GM03348 (cell line): ENCODE measurements around the gene ZDHHC1.

Experiments used
- DNase-seq: peaks from one replicate; pipeline ENCODE4 v3.0.0; 2012; ENCODE audit warnings: low spot score

The ZDHHC1 gene, protein sequence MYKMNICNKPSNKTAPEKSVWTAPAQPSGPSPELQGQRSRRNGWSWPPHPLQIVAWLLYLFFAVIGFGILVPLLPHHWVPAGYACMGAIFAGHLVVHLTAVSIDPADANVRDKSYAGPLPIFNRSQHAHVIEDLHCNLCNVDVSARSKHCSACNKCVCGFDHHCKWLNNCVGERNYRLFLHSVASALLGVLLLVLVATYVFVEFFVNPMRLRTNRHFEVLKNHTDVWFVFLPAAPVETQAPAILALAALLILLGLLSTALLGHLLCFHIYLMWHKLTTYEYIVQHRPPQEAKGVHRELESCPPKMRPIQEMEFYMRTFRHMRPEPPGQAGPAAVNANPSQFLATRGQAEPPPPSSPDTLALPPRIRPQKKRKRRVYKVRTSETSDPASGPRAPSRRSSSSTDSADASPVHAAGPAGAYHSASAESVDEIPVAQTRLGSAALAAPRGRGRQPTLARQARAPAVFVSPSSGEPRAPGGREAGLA

DNA sequence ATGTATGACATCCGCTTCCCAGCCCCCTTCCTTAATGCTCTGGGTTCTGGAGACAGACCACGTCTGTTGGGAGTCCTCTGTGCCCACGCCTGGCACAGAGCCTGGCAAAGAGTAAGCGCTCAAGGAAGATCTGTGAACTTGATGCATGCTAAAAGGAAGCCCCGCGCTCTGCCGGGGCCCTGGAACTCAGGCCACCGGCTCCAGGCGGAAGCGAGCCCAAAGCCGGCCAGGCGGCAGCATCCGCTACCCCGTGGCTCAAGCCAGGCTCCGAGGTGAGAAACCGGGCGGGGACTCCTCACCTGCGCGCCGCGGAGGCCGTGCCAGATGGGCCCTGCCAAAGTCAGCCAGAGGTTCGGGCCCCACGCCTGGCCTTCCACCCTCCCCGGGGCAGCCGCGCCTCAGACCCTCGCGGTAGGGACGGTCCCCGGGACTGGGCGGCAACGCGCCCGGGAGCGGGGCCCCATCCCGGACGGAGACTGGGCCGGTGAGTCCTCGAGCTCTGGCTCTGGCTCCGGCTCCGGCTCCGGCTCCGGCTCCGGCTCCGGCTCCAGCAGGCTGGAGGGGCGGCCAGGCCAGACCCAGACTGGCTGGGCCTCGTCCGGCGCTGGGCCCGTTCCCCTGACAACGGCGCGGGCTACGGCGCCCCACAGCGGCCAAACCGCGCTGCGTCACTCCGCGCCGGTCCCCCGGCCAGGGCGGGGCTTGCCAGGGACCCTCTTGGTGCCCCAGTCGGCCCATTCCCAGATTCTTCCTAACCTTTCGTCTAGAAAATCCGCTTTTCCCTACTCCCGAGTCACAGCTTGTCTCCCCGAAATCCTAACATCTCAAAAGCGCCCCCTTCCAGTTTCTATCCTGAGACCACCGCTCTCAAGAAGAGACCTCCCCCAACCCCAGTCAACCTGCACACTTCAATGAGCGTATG, at the start of gene ZDHHC1:
TSS of gene ZDHHC1 (minus strand) at position 606 of the 922 bp plus-strand sequence. CDS start 8,702 bp downstream, outside the sequence.
- DNase-seq: peak; percentile 96

DNA sequence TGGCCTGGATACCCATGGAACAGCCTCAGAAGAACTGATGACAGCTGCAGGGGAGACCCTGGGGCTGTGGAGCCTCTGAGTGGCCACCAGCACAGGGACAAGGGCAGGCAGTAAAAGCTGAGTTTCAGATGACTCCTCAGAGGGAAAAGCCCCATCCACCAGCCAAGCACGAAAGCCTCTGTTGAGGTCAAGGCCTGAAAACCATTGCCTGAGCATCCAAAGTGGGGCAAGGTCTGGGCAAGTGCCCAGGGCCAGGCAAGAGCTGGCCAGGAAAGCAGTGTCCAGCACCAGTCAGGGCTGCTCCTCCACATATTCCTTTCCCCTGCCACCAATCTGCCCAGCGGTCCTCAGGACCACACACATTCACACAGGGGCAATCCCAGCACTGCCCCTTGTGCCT, 48.3 kb upstream of the ZDHHC1 start:
- DNase-seq: no peak

DNA sequence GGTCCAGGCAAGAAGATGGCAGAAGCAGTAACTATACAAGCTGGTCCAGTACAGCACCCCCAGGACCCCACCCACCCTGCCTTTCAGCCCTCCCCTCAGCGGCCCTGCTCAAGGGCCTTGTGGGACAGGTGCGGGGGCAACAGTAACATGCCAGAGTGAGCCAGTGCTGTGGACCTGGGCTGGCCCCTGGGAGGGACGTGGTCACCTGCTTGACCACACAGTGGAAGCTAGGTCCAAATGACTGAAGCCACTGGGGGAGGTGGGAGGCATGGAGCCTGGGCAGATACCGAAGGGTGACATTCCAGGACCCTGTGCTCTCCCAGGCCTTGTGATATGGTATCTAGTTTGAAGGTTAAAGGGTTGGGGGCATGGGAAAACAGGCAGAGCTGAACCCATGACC, 47.4 kb upstream of the ZDHHC1 start:
- no peak for DNase-seq

DNA sequence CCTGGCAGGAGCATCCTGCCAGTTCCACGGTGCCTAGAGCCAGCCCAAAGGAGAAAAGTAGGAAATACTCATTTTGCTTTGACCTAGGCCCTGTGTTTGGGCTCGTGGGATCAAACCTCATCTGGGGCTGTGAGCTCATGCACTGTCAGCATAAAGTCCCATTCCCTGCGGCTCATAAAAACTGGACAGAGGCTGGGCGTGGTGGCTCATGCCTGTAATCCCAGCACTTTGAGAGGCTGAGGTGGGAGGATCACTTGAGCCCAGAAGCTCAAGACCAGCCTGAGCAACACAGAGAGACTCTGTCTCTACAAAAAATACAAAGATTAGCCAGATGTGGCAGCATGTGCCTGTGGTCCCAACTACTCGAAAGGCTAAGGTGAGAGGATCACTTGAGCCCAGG, 46.8 kb upstream of the ZDHHC1 start:
- no peak for DNase-seq

DNA sequence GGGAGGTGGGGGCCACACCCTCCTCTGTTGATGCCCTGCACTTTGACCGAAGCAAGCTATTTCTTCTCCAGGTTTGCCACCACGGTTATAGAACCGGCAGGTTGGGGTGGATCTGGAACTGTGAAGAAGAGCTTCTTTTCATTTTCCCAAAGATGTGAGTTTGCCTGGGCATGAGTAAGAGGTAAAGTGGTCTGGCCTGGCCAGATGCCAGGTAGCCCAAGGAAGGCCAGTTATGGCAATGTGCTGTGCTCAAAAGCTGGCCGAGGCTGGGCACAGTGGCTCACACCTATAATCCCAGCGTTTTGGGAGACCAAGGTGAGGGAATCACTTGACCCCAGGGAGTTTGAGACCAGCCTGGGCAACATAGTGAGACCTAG, 46.0 kb upstream of the ZDHHC1 start:
- DNase-seq: no peak

DNA sequence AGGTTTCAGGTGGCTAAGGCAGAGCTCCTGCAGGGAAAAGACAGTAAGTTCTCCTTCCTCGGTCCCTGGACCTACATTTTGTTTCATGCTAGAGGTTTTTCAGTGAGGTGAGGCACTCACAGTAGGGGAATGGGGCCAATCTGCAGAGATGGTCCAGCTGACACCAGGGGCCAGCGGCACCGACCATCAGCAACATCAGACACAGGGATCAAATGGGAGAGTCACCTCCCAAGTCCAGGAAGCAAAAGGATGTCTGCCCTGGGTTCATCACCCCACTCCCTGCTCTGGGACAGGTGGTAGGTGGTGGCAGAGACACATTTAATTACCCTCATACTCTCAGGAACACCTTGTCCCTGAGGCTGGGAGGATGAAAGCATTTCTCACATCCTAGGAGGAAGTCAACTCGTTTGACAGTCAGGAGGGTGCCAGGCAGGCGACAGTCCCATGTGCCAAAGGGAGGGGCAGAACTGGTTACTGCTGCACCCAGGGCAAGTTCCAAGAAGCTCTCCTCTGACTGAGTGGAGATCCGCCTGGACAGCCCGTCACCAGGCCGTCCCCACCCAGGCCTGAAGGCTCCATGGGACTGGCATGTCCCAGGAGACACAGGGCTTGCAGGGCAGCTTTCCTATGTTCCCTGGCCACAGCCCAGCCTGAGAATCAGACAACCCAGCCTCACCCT, 45.5 kb upstream of the ZDHHC1 start:
- no peak for DNase-seq

DNA sequence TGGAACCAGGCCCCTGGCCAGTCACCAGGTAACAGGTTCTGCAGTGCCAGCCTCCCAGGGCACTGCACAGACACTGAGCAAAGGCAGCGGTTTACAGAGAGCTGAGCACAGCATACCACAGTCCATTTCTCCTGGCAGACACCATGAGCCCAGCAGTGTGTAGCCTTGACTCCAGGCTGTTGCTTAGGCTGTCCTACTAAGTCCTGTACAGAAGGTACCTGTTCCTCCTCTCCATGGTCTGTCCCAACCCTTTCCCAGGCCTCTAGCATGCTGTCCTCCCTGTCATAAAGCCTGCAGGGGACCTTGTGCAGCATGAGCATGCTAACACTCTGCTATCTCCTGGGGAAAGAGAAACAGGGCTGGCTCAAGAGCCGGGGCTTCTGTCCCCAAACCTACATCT, 44.7 kb upstream of the ZDHHC1 start:
- DNase-seq: no peak

DNA sequence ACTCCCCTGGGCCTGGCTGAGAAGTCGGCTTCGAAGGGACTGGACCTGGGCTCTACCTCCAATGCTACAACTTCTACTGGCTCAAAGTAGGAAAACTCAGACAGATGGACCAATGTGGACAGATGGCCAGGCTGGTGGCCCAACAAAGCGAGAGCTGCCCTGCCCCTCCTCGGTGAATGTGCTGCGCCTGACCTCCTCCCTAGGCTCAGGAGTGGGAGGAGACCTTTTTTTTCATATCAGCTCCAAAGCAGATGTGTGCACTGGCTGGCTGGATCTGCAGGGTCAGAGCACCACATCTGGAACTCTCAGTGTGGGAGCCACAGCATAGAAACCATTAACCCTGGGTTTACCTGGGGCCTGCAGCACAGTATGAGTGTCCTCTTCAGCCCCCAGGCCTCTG, 43.9 kb upstream of the ZDHHC1 start:
- no peak for DNase-seq

DNA sequence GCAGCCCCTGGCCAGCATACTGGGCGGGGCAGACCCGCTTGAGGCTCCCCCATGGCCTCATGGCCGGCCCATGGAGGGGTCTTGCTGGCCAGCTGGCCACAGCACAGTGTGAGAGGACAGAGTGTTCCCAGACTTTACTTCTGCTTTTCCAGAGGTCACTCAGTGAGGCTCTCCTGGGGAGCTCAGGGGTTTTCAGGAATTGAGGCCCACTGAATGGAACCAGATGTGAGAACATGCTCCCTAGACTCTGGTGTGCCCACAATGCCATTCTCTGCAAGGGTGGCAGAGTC, 43.5 kb upstream of the ZDHHC1 start:
- no peak for DNase-seq

DNA sequence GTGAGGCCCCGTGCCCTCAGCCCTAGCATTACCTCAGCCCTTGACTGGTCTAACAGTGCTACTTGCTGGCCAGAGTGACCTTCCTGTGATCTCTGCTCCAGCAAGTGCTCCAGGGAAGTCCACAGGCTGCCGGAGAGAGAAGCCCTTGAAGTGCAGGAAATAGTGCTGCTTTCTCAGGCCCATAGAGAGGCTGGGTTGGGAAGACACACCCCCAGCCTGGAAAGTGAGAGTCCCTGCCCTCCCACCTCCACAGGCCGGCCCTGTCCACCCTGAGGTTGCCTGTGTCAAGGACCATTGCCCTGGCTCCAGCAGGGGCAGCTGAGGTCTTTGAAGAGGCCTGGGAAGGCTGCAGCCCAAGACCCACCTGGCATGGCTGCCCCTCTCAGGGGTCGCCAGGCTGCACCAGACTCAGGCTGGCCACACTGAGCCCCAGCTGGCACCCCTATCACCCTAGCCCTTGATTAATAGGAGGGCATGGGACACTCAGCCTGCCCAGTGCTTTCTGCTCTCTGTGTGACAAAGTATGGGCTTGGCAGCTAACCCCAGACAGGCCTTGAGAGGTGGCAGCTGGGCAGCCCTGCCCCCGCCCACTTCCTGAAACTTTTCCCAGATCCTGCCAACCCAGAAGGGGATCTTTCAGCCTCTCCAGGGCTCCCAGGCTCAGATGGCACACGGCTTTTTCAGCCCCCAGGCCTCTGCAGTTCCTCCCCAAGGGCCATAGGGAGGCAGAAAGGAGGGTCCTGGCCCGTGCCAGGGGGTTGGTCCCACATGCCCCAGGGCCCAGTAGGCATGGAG, 43.0 kb upstream of the ZDHHC1 start:
- DNase-seq: peak; percentile 29

DNA sequence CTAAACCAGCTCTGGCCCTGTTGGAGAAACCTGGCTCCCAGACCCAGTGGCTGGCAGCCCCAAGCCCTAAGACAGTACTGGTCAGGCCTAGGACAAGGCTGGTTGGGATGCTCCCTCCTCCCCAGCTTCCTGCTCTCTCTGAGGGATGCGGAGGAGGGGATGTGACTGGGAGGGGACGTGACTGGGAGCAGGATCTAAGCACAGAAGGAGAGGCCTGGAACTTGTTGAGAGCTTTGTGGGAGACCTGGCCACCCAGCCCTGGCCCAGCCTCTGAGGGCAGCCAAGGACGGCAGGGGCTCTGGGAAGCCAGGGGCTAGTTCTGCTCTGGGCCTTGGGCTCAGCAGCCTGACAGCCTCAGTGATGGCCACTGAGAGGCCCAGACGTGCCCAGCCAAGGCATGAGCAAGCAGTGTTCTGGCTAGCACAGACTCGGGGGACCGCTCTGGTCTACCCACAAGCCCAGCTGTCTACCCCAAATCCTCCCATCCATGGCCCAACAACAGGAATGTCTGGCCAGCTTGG, 41.9 kb upstream of the ZDHHC1 start:
- DNase-seq: peak; percentile 42

DNA sequence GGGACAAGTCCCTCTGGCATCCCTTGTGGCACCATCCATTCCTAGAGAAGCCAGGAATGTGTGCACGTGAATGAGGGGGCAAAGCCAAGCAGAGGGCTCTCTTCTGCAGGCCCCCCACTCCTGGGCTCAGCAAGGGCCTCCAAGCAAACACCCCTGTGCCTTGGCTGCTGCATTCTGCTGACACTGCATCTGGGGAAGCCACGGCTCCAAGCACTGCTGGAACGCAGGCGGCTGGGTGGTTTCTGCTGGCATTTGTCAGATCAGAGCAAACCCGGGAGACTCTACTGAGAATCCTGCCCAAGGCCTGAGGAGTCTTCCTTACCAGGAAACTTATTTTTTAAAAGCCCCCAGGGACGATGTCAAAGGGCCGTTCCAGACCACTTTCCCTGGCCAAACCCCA, 41.3 kb upstream of the ZDHHC1 start:
- no peak for DNase-seq

DNA sequence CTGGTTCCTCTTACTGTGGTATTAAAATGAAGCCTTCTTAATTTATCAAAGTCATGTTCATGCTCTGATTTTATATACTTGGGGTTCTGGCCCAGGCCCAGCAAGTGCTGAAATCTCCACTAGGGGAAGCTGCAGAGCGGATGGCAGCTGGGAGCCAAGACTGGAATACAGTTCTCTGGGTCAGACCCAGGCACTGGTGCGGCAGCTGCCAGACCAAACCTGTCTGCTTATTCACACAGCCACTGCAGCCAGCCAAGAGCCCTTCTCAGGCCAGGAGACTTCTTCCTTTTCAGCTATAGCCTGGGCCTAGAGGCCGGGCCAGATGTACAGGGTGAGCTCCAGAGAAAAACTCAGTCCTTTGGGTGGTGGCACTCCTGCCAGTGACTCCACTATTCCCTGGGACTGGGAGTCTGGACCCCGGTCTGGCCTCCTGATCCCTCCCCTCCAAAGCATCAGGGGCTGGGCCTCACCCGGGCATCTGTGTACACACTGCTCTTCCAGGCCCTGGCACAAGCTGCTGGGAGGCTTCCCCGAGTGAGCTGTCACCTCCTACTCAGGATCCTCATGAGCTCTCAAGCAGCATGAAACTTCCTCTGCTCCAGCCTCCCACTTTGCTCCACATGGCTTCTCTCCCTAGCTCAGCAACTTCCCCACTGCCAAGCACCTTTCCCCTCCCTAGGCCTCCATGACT, 40.3 kb upstream of the ZDHHC1 start:
- peak; percentile 89 for DNase-seq

DNA sequence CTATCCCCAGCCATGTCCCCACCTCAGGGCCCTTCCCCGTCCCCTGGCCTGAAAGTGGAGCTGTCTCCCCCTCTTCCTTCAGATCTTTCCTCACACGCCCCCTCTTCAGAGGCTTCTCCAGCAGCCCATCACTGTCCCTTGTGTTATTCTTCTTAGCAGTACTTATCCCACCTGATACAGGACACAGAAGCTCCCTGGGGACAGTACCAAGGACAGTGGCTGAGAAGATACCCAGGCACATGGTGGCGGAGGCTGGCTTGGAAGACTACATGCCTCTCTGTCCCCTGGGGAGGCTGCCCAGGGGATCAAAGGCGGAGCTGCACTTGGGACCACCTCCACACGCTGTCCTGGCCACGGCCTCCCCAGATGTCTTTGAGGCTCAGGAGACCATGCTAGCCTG, 38.6 kb upstream of the ZDHHC1 start:
- DNase-seq: no peak

DNA sequence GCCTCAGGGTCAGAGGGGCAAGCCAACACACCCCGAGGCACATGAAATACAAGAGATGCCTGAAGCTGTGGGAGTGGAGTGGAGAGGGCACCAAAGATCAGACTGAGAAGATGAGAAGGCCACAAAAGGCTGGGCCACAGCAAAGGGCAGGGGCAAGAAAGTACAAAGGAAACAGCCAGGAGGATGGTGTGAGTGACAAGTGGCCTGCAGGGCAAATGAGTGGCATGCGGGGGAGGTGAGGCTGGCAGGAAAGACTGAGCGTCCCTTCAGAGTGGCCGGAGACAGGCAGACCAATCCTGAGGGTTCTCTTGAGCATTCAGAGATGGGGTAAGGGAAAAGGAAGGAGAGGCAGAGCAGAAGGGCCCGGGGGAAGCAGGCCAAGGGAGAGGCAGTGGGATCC, 37.8 kb upstream of the ZDHHC1 start:
- no peak for DNase-seq

DNA sequence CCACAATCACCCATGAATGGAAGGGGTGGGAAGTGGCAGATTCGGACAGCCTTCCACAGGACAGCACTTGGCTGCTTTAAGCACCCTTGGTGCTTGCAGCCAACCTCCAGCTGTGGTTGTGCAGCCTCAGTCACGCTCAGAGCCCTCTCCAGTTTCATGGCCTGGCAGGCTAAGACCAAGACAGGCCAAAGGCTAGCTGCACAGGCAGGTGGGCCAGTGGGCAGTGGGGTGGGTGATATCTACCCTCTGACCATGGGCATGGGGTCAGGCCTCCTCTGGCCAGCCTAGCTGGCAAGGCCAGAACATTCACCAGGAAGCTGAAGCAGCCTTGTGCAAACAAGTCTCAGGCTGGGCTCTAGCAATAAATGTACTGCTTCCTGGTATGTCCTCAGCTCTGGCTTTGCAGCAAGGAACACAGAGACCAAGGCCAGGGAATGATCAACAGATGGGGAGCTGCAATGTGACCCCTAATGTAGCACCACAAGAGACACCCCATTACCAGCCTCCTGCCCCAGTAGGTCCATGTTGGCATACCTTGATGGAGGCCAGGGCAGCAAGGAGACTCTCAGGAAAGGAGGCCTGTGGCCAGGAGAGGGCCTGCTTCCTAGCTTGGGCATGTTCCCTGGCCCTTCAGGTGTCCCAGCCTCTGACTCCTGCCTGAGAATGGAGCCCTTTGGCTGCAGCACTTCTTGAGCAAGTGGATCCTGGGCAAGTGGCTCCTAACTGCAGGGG, 35.6 kb upstream of the ZDHHC1 start:
- no peak for DNase-seq

DNA sequence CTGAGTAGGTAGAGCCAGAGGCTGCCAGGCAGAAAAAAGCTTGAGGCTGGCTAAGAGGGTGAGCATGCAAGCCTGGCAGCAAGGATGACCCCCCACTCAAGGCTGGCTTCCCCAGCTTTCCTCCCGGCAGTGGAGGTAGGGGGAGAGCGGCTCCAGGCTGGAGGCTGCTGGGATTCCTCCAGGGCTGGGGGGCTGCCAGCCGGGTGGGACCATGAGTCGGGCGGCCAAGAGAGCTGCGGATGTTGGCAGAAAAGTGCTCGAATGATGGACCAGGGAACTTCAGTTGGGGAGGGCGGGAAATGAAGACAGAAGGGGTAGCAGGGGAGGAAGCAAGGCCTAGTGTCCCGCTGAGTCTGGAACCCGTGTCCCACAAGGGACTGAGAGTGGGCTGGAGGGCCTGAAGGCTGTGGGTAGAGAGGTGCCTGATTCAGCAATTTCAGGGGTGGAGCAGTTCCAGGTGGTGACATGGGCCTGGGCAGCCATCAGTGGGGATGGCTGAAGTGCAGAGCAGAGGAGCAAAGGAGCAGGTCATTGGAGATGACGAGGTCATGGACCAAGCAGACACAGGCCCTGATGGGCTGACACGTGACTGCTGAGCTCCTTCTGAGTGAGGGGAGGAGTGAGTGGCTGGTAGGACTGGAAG, 34.9 kb upstream of the ZDHHC1 start:
- no peak for DNase-seq

DNA sequence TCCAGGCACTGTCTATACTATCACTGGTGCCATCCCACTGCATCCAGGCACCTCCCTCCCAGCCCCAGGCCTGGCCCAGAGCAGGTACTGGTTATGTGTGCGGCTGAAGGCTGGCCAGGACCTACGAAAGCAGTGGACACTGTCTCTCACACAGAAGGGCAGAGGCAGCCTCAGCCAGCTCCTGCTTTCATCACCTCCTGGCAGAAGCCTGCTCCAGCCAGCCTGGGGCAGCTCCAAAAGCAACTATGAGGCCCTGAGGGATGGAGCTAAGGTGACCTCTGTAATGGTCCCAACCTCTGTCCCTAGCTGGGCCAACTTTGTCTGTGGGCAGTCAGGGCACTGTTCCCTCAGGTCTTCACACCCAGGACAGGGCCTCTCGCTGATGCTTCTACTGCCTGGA, 33.5 kb upstream of the ZDHHC1 start:
- DNase-seq: no peak

DNA sequence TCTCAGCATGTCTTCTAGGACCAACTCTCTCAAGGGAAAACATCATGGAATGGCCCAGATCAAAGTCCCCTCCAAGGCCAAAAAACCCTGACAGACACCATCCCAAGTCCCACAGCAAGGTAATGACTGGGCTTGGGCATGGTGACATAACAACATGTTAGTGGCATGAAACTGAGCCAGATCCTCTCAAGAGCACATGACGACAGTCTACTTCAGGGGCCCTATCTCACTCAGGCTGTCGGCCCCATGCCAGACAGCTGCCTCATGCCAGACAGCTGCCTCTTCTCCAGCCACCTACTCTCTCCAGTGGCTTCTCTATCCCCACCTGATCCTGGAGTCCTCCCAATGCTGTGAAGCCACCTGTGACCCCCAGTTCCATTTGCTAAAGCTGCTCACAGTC, 33.1 kb upstream of the ZDHHC1 start:
- DNase-seq: no peak

DNA sequence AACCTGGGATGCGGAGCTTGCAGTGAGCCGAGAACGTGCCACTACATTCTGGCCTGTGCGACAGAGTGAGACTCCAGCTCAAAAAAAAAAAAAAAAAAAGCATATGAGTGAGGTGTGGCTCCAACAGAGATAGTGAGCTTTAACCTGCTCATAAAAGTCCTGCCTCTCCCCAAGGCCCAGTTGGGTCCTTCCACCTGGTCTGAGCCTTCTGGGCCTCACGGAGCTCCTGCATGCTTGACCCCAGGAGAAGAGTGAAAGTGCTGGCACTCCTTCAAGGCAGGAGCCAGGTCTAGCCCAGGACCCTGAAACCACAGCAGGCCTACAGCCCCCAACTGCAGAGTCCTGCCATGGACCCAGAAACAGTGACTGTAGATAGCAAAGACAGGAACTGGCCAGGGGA, 32.3 kb upstream of the ZDHHC1 start:
- no peak for DNase-seq
